Fibroblast of mammary gland (primary cell): ENCODE data around the gene VASN.

ENCODE experiments used
- DNase-seq: peaks from one replicate; pipeline ENCODE4 v3.0.0-alpha.2; 2010; ENCODE audit warnings: low read depth
- H3K4me3 ChIP-seq: 2 replicates; pipeline ENCODE4 v1.5.1; 2011; ENCODE audit warnings: low read depth, mild to moderate bottlenecking, low read length, moderate library complexity; ENCODE audit not compliant: control insufficient read depth
- TF ChIP-seq, protein P1 (sequence below): conservative IDR thresholded peaks from 2 replicates; pipeline ENCODE4 v1.5.1; 2011; ENCODE audit warnings: low read depth, low read length, inconsistent platforms; ENCODE audit not compliant: control insufficient read depth, insufficient read depth

Gene VASN

DNA sequence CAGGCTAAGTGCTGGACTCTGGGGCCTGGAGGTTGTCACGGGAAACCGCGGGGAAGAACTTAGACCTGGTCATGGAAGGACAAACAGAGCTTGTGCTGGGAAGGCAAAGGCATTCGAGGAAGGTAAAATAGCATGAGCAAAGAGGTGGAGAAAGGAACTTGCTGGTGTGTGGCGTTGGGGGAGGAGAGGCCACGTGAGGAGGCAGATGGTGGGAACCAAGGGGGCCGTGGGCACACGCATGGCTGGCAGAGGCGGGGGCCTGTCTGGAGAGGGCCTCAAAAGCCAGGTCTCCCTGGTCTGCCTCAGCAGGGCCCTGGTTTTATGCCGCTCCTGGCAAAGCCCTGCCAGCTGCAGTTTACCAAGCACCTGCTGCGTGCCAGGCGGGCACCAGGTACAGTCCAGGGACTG, 29.4 kb downstream of the VASN start:
- H3K4me3 ChIP-seq, result no peak overlapping the region
- TF ChIP-seq, protein P1, sequence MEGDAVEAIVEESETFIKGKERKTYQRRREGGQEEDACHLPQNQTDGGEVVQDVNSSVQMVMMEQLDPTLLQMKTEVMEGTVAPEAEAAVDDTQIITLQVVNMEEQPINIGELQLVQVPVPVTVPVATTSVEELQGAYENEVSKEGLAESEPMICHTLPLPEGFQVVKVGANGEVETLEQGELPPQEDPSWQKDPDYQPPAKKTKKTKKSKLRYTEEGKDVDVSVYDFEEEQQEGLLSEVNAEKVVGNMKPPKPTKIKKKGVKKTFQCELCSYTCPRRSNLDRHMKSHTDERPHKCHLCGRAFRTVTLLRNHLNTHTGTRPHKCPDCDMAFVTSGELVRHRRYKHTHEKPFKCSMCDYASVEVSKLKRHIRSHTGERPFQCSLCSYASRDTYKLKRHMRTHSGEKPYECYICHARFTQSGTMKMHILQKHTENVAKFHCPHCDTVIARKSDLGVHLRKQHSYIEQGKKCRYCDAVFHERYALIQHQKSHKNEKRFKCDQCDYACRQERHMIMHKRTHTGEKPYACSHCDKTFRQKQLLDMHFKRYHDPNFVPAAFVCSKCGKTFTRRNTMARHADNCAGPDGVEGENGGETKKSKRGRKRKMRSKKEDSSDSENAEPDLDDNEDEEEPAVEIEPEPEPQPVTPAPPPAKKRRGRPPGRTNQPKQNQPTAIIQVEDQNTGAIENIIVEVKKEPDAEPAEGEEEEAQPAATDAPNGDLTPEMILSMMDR, result no peak
- DNase-seq, result no peak

DNA sequence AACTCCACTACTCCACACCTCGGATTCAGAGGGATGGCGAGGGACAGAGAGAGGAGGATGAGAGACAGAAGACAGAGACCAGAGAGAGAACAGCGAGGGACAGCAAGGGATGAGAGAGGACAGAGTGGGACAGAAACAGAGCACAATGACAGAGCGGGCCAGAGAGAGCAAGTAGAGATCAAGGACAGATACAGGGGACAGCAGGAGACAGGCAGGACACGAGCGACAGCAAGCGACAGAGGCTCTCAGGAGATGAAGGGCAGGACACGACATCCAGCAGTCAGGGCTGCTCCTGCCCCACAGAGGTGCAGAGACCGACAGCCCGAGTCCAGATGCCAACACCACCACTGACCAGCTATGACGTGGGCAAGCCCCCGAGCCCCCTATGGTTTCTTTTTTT, 29.9 kb downstream of the VASN start:
- no peak overlapping the region for H3K4me3 ChIP-seq
- TF ChIP-seq, protein P1, result no peak
- DNase-seq, result no peak

DNA sequence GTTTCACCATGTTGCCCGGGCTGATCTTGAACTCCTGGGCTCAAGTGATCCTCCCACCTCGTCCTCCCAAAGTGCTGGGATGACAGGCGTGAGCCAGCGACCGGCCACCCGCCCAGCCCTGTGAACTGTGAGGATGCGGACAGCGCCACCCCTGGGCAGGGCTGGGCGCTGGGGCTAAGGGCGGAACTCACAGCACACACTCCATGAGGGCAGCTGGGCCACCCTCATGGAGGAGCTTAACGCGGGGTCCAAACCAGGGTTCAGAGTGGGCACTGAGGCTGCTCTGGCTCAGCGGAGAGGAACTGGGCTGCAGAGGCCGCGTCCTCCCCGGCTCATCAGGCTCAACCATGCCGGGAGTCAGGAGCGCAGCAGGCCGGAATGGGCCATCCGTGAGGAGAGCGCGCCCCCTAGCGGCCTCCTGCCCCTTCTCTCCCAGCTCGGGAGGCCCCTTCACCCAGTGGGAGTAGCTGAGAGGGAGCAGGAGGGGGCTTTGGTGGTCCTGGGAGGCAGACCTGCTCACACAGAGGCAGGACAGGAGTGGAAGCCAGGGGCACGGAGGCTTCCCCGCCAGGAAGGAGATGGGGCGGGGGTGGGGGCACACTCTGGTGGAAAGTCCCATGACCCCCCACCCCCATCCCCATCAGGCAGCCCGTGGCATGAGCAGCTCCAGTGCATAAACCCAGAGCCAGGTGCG, 30.9 kb downstream of the VASN start:
- peak; percentile 68 for DNase-seq
- TF ChIP-seq, protein P1, result peak; percentile 54
- peak overlapping the region; percentile 5 for H3K4me3 ChIP-seq

DNA sequence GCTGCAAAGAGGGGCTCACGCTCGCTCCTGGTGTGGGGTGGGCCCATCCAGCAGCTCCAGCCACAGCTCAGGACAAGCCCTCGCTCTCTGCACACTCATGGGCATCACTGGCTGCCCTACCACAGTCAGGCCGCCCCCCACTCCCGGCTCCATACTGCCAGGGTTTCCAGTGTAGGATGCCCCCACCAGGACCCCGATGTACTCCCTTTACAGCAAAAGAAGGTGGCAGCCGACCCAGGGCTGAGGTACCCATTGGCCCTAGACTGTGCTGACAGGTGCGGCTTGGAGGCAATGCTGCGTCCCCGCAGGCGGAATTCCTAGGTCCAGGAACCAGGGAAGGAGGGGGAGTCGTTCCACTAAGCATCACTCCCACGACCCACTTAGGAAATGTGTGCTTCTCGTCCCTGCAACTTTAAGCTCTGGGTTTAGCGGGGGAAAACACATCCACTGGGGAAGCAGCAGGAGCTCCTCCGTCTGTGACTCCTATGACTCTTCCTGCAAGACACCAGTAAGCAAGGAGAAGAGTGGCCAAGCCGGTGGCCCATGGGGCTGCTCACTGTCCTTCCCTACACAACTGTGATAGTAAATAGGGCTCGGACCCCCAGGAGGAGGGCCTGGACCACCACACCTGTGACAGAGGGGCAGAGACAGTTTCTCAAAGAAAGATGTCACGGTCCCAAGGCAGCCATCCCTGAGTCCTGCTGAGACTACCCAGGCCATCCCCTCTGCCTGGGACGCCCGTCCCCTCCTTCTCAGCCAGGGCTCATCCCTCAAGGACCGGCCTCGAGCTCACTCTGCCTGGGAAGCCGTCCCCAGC, 31.7 kb downstream of the VASN start:
- no peak for DNase-seq
- no peak overlapping the region for H3K4me3 ChIP-seq
- TF ChIP-seq, protein P1, result no peak

DNA sequence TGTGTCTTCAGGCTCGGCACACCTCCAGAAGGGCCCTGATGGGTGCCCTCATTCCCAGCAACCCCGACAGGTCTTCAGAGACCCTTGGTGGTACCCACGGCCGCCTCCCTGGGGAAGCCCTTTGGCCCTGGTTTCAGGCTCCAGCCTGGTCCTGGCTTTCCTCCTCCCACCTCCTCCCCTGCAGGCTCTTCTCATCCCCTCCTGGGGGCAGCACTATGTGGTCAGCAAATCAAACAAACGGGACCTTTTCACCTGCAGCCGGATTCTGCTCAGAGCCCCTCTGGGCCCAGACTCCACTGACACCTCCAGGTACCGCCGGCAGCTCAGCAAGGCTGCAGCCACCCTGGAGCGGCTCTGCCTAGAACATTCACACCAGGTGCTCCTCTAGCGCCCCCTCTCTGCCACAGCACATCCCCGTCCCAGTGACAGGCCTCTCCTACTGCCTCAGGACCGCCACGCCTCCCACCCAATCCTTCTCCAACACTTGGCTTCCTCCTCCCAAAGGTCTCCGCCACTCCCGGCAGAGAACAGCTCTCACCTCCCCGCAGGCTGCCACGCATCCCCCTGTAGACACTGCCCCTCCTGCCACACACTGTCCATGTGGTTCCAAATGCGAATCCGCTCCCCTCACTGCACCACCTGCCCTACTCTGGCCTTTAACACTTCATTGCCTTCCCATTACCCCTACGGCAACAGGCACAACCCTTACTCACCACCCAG, 32.8 kb downstream of the VASN start:
- DNase-seq, result peak; percentile 48
- no peak overlapping the region for H3K4me3 ChIP-seq
- TF ChIP-seq, protein P1, result peak; percentile 68

DNA sequence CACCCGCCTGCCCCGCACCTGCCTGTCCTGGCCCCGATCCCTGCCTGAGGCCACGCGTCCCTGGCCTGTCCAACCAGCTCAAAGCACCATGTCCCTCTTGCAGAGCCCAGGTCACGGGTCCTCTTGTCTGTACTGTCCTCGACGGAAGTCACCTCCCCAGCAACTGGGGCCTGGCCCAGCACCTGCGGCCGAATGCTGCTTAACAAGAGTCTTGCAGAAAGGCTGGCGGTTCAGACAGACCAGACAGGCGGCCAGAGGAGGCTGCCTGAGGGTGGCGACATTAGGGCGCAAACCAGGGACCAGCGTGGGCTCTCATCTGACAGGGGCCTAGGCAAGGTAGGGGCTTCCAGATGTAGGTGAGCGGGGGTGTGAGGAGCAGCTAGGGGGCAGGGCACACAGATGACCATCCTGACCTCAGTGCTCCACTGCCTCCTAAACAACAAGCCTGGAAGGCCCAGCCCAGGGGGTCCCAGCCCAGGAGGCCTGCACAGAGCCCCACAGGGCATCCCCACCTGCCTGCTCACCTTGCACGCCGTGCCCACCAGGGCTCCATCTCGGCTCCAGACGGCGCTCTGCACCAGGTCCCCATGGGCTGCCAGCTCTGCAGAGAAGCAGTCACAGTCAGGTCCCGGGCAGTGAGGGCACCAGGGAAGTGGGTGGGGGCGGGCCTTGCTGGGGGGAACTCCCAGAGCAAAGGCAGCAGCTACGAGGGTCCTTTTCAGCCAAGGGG, 33.5 kb downstream of the VASN start:
- H3K4me3 ChIP-seq, result no peak overlapping the region
- TF ChIP-seq, protein P1, result no peak
- no peak for DNase-seq
